Adrenal gland (tissue), 12 donors: Measurements from ENCODE around the gene LY86. TPM values are rescaled to one million over a fixed set of nuclear protein-coding genes. Genes with fewer than 3 reads are reported as not detected.
"Not testable (repeated sequence)": the region's sequence is repeated elsewhere in the genome, so short reads cannot be mapped to it uniquely, and the experiment has no call there.

Experiments
- DNase-seq, 7 donors: peaks; one replicate each; pipeline ENCODE4 v3.0.0-alpha.2; 2019 to 2020
- H3K27ac ChIP-seq, 5 donors: fragments of 200-600 bp; sonication (generic) in 4 of 5; 1 replicate in 3 of 5; 2 replicates in 2 of 5; pipeline versions ENCODE4 v1.5.1 to v1.8.0; 2016 to 2020; ENCODE audit warnings: mild to moderate bottlenecking in 1 of 5
- H3K27me3 ChIP-seq: fragments of 200-600 bp; 2 replicates; pipeline ENCODE4 v1.8.0; 2021
- H3K36me3 ChIP-seq, 2 donors: fragments of 200-600 bp; replicated peaks in 1 of 2; 1 replicate in 1 of 2; 2 replicates in 1 of 2; pipeline versions ENCODE4 v1.5.1 to v1.8.0; 2018 to 2022
- H3K4me1 ChIP-seq, 2 donors: fragments of 200-600 bp; replicated peaks in 1 of 2; 1 replicate in 1 of 2; 2 replicates in 1 of 2; pipeline versions ENCODE4 v1.5.1 to v1.8.0; 2018 to 2021
- H3K4me3 ChIP-seq, 4 donors: fragments of 200-600 bp; sonication (generic) in 3 of 4; one replicate each; pipeline ENCODE4 v1.5.1; 2016 to 2018
- H3K9me3 ChIP-seq, 3 donors: fragments of 200-600 bp; sonication (generic) in 1 of 3; replicated peaks in 1 of 3; 1 replicate in 2 of 3; 2 replicates in 1 of 3; pipeline versions ENCODE4 v1.5.1 to v1.8.0; 2016 to 2021
- CTCF ChIP-seq, 6 experiments: fragments of 450-650 bp in 4 of 6; fragments of 200-600 bp in 2 of 6; sonication (generic) in 1 of 6; IDR thresholded peaks; 1 replicate in 5 of 6; 2 replicates in 1 of 6; pipeline versions ENCODE4 v1.5.1 to v1.8.0; 2016 to 2021; ENCODE audit warnings: antibody characterized with exemption in 6 of 6, mild to moderate bottlenecking in 2 of 6, moderate library complexity in 1 of 6
- POLR2A ChIP-seq, 2 donors: fragments of 450-650 bp; IDR thresholded peaks; one replicate each; pipeline ENCODE4 v1.6.1; 2017; ENCODE audit warnings: antibody characterized with exemption in 2 of 2, mild to moderate bottlenecking in 2 of 2, moderate library complexity in 1 of 2
- WGBS, 4 donors: extraction: QIAGEN DNeasy Blood & Tissue Kit in 2 of 4; methylation state at CpG; one replicate each; pipeline versions ENCODE4 v1.1.5 to v1.1.7; 2013 to 2017; 5-methylcytosine and 5-hydroxymethylcytosine counted together
- intact Hi-C, 2 donors: fragments of 100-400 bp; cut with DNase I; formaldehyde crosslinking; loops; one replicate each; pipeline versions ENCODE4 v1.14.1 to v1.15.0; 2022 to 2023
- polyA plus RNA-seq, 3 donors: library from polyadenylated mRNA; stranded (reverse); fragments of 200-250 nt in 2 of 3; fragments of 350-450 nt in 1 of 3; fragmentation: Illumina TruSeq in 1 of 3; extraction: RNeasy Lipid Tissue Mini Kit (QIAGEN cat#74804) in 1 of 3; gene quantifications; one replicate each; pipeline ENCODE4 v1.2.3, GENCODE V29; 2013 to 2014
- total RNA-seq, 9 donors: library from RNA; depleted of rRNA in 4 of 9; stranded (reverse); fragments of >200 nt in 4 of 9; fragments of 120-200 nt in 1 of 9; fragmentation: NEBNext Ultra II Directional in 1 of 9; extraction: Animal tissue kit (Norgen Biotek cat#: 25700) in 1 of 9; gene quantifications; one replicate each; pipeline versions ENCODE4 v1.1.0 to v1.2.4, GENCODE V29; 2013 to 2023
- donor health status: healthy with polysubstance abuse.
- donor health status: Bipolar disorder and iron deficiency.
- donor health status: DM: yes; HTN: yes; CAD: no.
- donor health status: DM: no; HTN: no; CAD: no.
- donor health status: DM: no; HTN: no; CAD: no.
- donor health status: DM: yes; HTN: yes; CAD: no.

Gene LY86
- total and polyA plus RNA-seq, 12 donors: 0.60 to 25.7 (median 7.1) TPM

DNA sequence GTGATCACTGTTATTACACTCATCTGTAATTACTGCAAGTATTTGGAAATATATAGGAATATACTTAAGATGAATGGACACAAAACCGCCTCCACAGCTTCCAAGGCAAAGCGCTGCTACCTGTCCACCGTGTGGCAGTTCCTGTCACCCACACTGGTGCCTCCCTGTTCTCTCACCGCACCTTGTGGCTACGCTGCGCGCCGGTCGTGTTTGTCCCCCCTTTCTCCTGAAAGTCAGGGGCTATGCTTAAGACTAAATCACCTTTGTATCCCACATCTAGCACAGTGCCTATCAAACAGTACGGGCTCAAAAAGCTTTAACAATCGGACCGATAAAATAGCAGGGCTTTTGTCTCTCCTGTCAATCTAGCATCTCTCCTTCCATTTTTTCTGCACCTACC lies 23.0 kb downstream of the LY86 start:
- TF ChIP-seq POLR2A (IDR thresholded peaks at IDR 0.05) (no peak), CTCF (IDR thresholded peaks at IDR 0.05) (no peak)
- H3K36me3 ChIP-seq: no peaks in the 10 kb centered on the region
- no peaks in the 10 kb centered on the region for H3K9me3 ChIP-seq
- DNase-seq: no peak
- no peak overlapping the region for H3K4me3 ChIP-seq
- H3K27me3 ChIP-seq: no peaks in the 10 kb centered on the region
- no peaks in the 10 kb centered on the region for H3K4me1 ChIP-seq
- H3K27ac ChIP-seq: no peak overlapping the region
- 80 to 91% (median 87%) methylated on average over 12 of the region's 12 CpGs for WGBS, 4 donors
- intact Hi-C loops: no loop called here

GRCh38 chr6:6612308-6612707 lies 23.8 kb downstream of the LY86 start:
- DNase-seq: no peak
- no peak for TF ChIP-seq CTCF (IDR thresholded peaks at IDR 0.05)
- no peak for TF ChIP-seq POLR2A (IDR thresholded peaks at IDR 0.05)
- Histone ChIP-seq H3K4me1 (no peaks in the 10 kb centered on the region), H3K9me3 (no peaks in the 10 kb centered on the region), H3K27ac (no peak overlapping the region), H3K27me3 (no peaks in the 10 kb centered on the region), H3K36me3 (no peaks in the 10 kb centered on the region), H3K4me3 (no peak overlapping the region)
- WGBS, 4 donors: 83 to 92% (median 92%) methylated on average over 7 of the region's 7 CpGs
- intact Hi-C loops: no loop called here

DNA sequence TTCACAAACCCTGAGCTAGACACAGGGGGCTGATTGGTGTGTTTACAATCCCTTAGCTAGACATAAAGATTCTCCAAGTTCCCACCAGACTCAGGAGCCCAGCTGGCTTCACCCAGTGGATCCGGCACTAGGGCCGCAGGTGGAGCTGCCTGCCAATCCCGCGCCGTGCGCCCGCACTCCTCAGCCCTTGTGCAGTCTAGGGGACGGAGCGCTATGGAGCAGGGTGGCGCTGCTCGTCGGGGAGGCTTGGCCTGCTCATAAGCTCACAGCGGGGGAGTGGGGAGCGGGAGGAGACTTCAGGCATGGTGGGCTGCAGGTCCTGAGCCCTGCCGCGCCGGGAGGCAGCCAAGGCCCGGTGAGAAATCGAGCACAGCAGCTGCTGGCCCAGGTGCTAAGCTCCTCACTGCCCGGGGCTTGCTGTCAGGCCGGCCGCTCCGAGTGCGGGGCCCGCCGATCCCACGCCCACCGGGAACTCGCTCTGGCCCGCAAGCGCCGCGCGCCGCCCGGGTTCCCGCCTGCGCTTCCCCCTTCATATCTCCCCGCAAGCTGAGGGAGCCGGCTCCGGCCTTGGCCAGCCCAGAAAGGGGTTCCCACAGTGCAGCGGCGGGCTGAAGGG lies 24.7 kb downstream of the LY86 start:
- intact Hi-C loops, H3K4me3 ChIP-seq, H3K4me1 ChIP-seq, H3K27ac ChIP-seq, H3K27me3 ChIP-seq, H3K36me3 ChIP-seq, H3K9me3 ChIP-seq, DNase-seq: not testable (repeated sequence)
- WGBS, 4 donors: 96 to 98% (median 97%) methylated on average over 34 to 43 of the region's 43 CpGs

GRCh38 chr6:6614096-6614982 lies 25.8 kb downstream of the LY86 start:
- intact Hi-C loops: no loop called here
- no peak overlapping the region for H3K4me3 ChIP-seq
- DNase-seq: no peak
- H3K9me3 ChIP-seq: no peaks in the 10 kb centered on the region
- WGBS, 4 donors: 78 to 82% (median 80%) methylated on average over 27 of the region's 27 CpGs
- H3K4me1 ChIP-seq: no peaks in the 10 kb centered on the region
- TF ChIP-seq CTCF (IDR thresholded peaks at IDR 0.05): no peak
- TF ChIP-seq POLR2A (IDR thresholded peaks at IDR 0.05): no peak
- H3K27me3 ChIP-seq: no peaks in the 10 kb centered on the region
- no peak overlapping the region for H3K27ac ChIP-seq
- H3K36me3 ChIP-seq: no peaks in the 10 kb centered on the region
